ENCODE data around the gene PDGFD. TPM values are rescaled to one million over a fixed set of nuclear protein-coding genes. Genes with fewer than 3 reads are reported as not detected.

PDGFD gene
- total and polyA plus RNA-seq, 2 experiments from 2014 or later = 1.9 to 4.5 TPM

DNA sequence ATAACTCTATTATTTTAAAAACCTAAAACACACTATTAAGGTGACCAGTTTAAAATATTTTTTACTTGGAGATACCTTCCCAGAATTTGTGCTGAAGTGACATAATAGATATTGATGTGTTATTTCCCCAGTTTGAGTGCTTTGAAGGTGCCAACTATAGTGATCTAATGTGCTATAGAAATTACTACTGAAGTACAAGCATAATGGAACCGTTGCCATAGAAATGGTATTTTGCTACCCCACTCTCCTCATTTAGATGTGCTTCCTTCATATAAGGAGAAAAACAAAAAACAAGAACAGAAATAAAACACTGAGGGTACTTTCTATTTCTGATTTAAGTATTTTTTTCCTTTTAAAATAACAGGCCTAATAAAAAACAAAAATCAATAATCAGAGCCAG lies 108.4 kb downstream of the PDGFD start (continued):
- TF ChIP-seq NANOG (IDR thresholded peaks at IDR 0.05; ENCODE audit: borderline replicate concordance) (no peak), EZH2phosphoT487 (IDR thresholded peaks at IDR 0.05; ENCODE audit: unreplicated experiment) (no peak), ZNF331 (CRISPR knock-in tag; IDR thresholded peaks at IDR 0.05; ENCODE audit: low read depth) (no peak)
- TF ChIP-seq, protein P1, sequence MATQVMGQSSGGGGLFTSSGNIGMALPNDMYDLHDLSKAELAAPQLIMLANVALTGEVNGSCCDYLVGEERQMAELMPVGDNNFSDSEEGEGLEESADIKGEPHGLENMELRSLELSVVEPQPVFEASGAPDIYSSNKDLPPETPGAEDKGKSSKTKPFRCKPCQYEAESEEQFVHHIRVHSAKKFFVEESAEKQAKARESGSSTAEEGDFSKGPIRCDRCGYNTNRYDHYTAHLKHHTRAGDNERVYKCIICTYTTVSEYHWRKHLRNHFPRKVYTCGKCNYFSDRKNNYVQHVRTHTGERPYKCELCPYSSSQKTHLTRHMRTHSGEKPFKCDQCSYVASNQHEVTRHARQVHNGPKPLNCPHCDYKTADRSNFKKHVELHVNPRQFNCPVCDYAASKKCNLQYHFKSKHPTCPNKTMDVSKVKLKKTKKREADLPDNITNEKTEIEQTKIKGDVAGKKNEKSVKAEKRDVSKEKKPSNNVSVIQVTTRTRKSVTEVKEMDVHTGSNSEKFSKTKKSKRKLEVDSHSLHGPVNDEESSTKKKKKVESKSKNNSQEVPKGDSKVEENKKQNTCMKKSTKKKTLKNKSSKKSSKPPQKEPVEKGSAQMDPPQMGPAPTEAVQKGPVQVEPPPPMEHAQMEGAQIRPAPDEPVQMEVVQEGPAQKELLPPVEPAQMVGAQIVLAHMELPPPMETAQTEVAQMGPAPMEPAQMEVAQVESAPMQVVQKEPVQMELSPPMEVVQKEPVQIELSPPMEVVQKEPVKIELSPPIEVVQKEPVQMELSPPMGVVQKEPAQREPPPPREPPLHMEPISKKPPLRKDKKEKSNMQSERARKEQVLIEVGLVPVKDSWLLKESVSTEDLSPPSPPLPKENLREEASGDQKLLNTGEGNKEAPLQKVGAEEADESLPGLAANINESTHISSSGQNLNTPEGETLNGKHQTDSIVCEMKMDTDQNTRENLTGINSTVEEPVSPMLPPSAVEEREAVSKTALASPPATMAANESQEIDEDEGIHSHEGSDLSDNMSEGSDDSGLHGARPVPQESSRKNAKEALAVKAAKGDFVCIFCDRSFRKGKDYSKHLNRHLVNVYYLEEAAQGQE (IDR thresholded peaks at IDR 0.05; ENCODE audit: unreplicated experiment) = no peak

DNA sequence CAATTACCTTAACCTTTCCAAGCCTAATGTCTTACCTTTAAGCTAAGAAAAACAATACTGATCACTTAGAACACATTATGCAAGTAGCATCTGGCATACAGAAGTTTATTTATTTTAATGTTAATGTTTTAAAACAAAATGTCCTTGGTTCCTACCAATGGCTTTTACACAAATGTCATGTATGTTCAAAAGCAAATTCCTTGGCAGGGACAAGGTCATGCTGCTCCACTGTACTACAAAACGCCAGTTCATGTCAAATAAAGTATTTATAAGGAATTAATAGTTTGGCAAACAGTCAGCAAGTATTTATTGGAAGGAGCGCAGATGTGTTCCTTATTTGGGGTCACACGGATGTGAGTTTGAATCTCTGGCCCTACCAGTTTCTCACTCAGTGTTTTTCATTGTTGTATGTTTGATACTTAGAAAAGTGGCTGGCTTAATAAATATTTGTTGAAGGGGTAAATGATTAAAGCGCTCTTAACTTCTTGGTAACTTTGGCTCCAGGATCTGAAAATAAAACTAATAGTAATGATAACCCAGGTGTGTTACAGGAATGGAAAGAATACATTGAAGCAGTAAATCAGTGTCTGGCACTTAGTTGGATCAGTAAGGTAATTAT lies 108.9 kb downstream of the PDGFD start:
- ATAC-seq (no peak), DNase-seq (ENCODE audit: low spot score) (no peak)
- Histone ChIP-seq H3K4me2 (no peak overlapping the region), H3K4me1 (ENCODE audit: insufficient read depth) (peaks cover 16% of the 10 kb centered on the region), H2AFZ (no peak overlapping the region), H3K27me3 (ENCODE audit: insufficient read depth) (no peaks in the 10 kb centered on the region), H3K79me2 (replicated peaks; ENCODE audit: insufficient read depth) (no peaks in the 10 kb centered on the region), H3K27ac (ENCODE audit: low read depth) (no peak overlapping the region), H3K36me3 (ENCODE audit: insufficient read depth) (no peaks in the 10 kb centered on the region), H3F3A (replicated peaks; ENCODE audit: low read depth) (no peaks in the 10 kb centered on the region), H3K4me3 (no peak overlapping the region), H4K20me1 (replicated peaks; ENCODE audit: insufficient read depth) (no peaks in the 10 kb centered on the region), H3K9me2 (ENCODE audit: insufficient read depth) (no peaks in the 10 kb centered on the region)
- no peaks in the 10 kb centered on the region for H3K9me3 Mint-ChIP-seq
- H3K4me3 Mint-ChIP-seq = no peak overlapping the region
- peaks cover 22% of the 10 kb centered on the region for H3K4me1 Mint-ChIP-seq
- no peak overlapping the region; the same call in 1 of the 2 replicates for H3K27ac Mint-ChIP-seq
- no peaks in the 10 kb centered on the region for H3K27me3 Mint-ChIP-seq (ENCODE audit: insufficient read depth, low read depth, poor library complexity)
- H3K36me3 Mint-ChIP-seq (ENCODE audit: low read depth) = no peaks in the 10 kb centered on the region
- TF ChIP-seq EZH2 (IDR thresholded peaks at IDR 0.05; ENCODE audit: low read depth, unreplicated experiment) (no peak), ZNF331 (CRISPR knock-in tag; IDR thresholded peaks at IDR 0.05; ENCODE audit: low read depth) (no peak), ZNF114 (CRISPR knock-in tag; IDR thresholded peaks at IDR 0.05) (no peak), JUNB (IDR thresholded peaks at IDR 0.05; ENCODE audit: unreplicated experiment) (no peak), POLR2AphosphoS5 (IDR thresholded peaks at IDR 0.05; ENCODE audit: low read depth) (no peak)
- TF ChIP-seq, protein P1 (IDR thresholded peaks at IDR 0.05; ENCODE audit: unreplicated experiment) = no peak
- TF ChIP-seq, protein P2, sequence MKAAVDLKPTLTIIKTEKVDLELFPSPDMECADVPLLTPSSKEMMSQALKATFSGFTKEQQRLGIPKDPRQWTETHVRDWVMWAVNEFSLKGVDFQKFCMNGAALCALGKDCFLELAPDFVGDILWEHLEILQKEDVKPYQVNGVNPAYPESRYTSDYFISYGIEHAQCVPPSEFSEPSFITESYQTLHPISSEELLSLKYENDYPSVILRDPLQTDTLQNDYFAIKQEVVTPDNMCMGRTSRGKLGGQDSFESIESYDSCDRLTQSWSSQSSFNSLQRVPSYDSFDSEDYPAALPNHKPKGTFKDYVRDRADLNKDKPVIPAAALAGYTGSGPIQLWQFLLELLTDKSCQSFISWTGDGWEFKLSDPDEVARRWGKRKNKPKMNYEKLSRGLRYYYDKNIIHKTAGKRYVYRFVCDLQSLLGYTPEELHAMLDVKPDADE (IDR thresholded peaks at IDR 0.05) = no peak
- TF ChIP-seq, protein P3, sequence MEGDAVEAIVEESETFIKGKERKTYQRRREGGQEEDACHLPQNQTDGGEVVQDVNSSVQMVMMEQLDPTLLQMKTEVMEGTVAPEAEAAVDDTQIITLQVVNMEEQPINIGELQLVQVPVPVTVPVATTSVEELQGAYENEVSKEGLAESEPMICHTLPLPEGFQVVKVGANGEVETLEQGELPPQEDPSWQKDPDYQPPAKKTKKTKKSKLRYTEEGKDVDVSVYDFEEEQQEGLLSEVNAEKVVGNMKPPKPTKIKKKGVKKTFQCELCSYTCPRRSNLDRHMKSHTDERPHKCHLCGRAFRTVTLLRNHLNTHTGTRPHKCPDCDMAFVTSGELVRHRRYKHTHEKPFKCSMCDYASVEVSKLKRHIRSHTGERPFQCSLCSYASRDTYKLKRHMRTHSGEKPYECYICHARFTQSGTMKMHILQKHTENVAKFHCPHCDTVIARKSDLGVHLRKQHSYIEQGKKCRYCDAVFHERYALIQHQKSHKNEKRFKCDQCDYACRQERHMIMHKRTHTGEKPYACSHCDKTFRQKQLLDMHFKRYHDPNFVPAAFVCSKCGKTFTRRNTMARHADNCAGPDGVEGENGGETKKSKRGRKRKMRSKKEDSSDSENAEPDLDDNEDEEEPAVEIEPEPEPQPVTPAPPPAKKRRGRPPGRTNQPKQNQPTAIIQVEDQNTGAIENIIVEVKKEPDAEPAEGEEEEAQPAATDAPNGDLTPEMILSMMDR (conservative IDR thresholded peaks at IDR 0.05; ENCODE audit: low read depth in 2 of 2) = no peak
